GM23338 (cell line): ENCODE measurements around the gene RBCK1. TPM values are rescaled to one million over a fixed set of nuclear protein-coding genes. Genes with fewer than 3 reads are reported as not detected.

Source experiments
- ATAC-seq: fragments of 200-7000 bp; cut with Tn5 transposase; 3 replicates; pipeline ENCODE4 v1.9.1; 2020
- DNase-seq: peaks from one replicate; pipeline ENCODE4 v3.0.0-alpha.2; 2015; ENCODE audit warnings: low spot score
- H2AFZ ChIP-seq: fragments of 200-600 bp; sonication (generic); 2 replicates; pipeline ENCODE4 v1.8.0; 2016; ENCODE audit warnings: antibody characterized with exemption, mild to moderate bottlenecking, moderate library complexity
- H3F3A ChIP-seq: fragments of 200-600 bp; sonication (generic); replicated peaks from 2 replicates; pipeline ENCODE4 v1.8.0; 2017; ENCODE audit warnings: antibody characterized with exemption, mixed run types, low read depth
- H3K27ac ChIP-seq: fragments of 200-600 bp; sonication (generic); 2 replicates; pipeline ENCODE4 v1.6.1; 2016; ENCODE audit warnings: low read depth
- H3K27me3 ChIP-seq: fragments of 200-600 bp; sonication (generic); 2 replicates; pipeline ENCODE4 v1.8.0; 2016; ENCODE audit warnings: mild to moderate bottlenecking, mixed run types, moderate library complexity; ENCODE audit not compliant: insufficient read depth
- H3K36me3 ChIP-seq: fragments of 200-600 bp; sonication (generic); 2 replicates; pipeline ENCODE4 v1.8.0; 2016; ENCODE audit warnings: mild to moderate bottlenecking; ENCODE audit not compliant: insufficient read depth
- H3K4me1 ChIP-seq: fragments of 200-600 bp; sonication (generic); 2 replicates; pipeline ENCODE4 v1.8.0; 2016; ENCODE audit warnings: mild to moderate bottlenecking, moderate library complexity; ENCODE audit not compliant: insufficient read depth
- H3K4me2 ChIP-seq: fragments of 200-600 bp; sonication (generic); 2 replicates; pipeline ENCODE4 v1.7.1; 2017; ENCODE audit warnings: mixed run types
- H3K4me3 ChIP-seq: fragments of 200-600 bp; sonication (generic); 2 replicates; pipeline ENCODE4 v1.6.1; 2016; ENCODE audit warnings: mixed run types
- H3K79me2 ChIP-seq: fragments of 200-600 bp; sonication (generic); replicated peaks from 2 replicates; pipeline ENCODE4 v1.8.0; 2017; ENCODE audit warnings: mild to moderate bottlenecking; ENCODE audit not compliant: insufficient read depth
- H3K9me2 ChIP-seq: fragments of 200-600 bp; sonication (generic); 2 replicates; pipeline ENCODE4 v1.8.0; 2017; ENCODE audit not compliant: insufficient read depth
- H4K20me1 ChIP-seq: fragments of 200-600 bp; sonication (generic); replicated peaks from 2 replicates; pipeline ENCODE4 v1.8.0; 2017; ENCODE audit warnings: mild to moderate bottlenecking; ENCODE audit not compliant: insufficient read depth
- H3K27ac Mint-ChIP-seq: 2 replicates; pipeline ENCODE4 v1.8.0; 2020; ENCODE audit warnings: inconsistent platforms, mild to moderate bottlenecking, moderate library complexity, mixed read lengths
- H3K27me3 Mint-ChIP-seq: 3 replicates; pipeline ENCODE4 v1.8.0; 2022; ENCODE audit warnings: low read depth, mild to moderate bottlenecking, moderate library complexity, mixed read lengths, inconsistent platforms; ENCODE audit not compliant: insufficient read depth, poor library complexity
- H3K36me3 Mint-ChIP-seq: 3 replicates; pipeline ENCODE4 v1.8.0; 2021; ENCODE audit warnings: low read depth, mild to moderate bottlenecking, inconsistent platforms, moderate library complexity, mixed read lengths
- H3K4me1 Mint-ChIP-seq: 3 replicates; pipeline ENCODE4 v1.8.0; 2020; ENCODE audit warnings: mild to moderate bottlenecking, inconsistent platforms, mixed read lengths
- H3K4me3 Mint-ChIP-seq: 3 replicates; pipeline ENCODE4 v1.8.0; 2021; ENCODE audit warnings: moderate library complexity, mild to moderate bottlenecking, inconsistent platforms, mixed read lengths
- H3K9me3 Mint-ChIP-seq: 3 replicates; pipeline ENCODE4 v1.8.0; 2020; ENCODE audit warnings: moderate library complexity, mild to moderate bottlenecking, inconsistent platforms, mixed read lengths
- CREB1 ChIP-seq: fragments of 250-450 bp; sonication (Bioruptor Pico); IDR thresholded peaks from 2 replicates; pipeline ENCODE4 v1.5.0; 2020; ENCODE audit warnings: low read depth, mild to moderate bottlenecking, moderate library complexity
- EZH2phosphoT487 ChIP-seq: fragments of 200-600 bp; sonication (generic); IDR thresholded peaks from one replicate; pipeline ENCODE4 v1.8.1; 2018; ENCODE audit warnings: antibody characterized with exemption; ENCODE audit not compliant: unreplicated experiment
- NANOG ChIP-seq: IDR thresholded peaks from 2 replicates; pipeline ENCODE4 v1.6.1; 2016; ENCODE audit warnings: antibody characterized with exemption, borderline replicate concordance
- ZNF331 ChIP-seq: fragments of 250-450 bp; sonication (Bioruptor Pico); IDR thresholded peaks from 2 replicates; pipeline ENCODE4 v1.5.0; 2020; ENCODE audit warnings: low read depth, mild to moderate bottlenecking, moderate library complexity
- polyA plus RNA-seq: library from polyadenylated mRNA; unstranded; fragments of >200 nt; fragmentation: Nextera tagmentation; extraction: Ambion mirVana; gene quantifications from 2 replicates; pipeline ENCODE4 v1.2.1, GENCODE V29; 2016
- total RNA-seq: library from RNA; depleted of rRNA; stranded (reverse); fragments of >200 nt; shearing (Covaris generic); gene quantifications from 2 replicates; pipeline ENCODE4 v1.2.3, GENCODE V29; 2014
- TF ChIP-seq, protein P1 (sequence below): IDR thresholded peaks from one replicate; pipeline ENCODE4 v1.6.1; 2018; ENCODE audit warnings: antibody characterized with exemption; ENCODE audit not compliant: unreplicated experiment
- TF ChIP-seq, protein P2 (sequence below): IDR thresholded peaks from 2 replicates; pipeline ENCODE4 v1.6.1; 2016; ENCODE audit warnings: antibody characterized with exemption

The RBCK1 gene
- total and polyA plus RNA-seq, 2 experiments from 2014 or later = 52.6 to 56.8 TPM

DNA sequence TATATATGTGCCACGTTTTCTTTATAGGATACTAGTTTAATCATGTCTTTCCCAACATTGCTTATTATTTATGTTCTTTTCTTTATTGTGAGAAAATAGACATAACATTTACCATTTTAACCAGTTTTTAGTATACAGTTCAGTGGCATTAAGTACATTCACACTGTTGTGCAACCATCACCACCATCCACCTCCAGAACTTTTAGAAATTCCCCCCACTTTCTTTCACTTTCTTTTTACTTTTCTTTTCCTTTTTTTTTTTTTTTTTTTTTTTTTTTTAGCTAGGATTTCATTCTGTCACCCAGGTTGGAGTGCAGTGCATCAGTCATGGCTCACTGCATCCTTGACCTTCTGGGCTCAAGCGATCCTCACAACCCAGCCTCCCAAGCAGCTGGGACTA is 18.5 kb downstream of the RBCK1 start (continued):
- TF ChIP-seq, protein P1, sequence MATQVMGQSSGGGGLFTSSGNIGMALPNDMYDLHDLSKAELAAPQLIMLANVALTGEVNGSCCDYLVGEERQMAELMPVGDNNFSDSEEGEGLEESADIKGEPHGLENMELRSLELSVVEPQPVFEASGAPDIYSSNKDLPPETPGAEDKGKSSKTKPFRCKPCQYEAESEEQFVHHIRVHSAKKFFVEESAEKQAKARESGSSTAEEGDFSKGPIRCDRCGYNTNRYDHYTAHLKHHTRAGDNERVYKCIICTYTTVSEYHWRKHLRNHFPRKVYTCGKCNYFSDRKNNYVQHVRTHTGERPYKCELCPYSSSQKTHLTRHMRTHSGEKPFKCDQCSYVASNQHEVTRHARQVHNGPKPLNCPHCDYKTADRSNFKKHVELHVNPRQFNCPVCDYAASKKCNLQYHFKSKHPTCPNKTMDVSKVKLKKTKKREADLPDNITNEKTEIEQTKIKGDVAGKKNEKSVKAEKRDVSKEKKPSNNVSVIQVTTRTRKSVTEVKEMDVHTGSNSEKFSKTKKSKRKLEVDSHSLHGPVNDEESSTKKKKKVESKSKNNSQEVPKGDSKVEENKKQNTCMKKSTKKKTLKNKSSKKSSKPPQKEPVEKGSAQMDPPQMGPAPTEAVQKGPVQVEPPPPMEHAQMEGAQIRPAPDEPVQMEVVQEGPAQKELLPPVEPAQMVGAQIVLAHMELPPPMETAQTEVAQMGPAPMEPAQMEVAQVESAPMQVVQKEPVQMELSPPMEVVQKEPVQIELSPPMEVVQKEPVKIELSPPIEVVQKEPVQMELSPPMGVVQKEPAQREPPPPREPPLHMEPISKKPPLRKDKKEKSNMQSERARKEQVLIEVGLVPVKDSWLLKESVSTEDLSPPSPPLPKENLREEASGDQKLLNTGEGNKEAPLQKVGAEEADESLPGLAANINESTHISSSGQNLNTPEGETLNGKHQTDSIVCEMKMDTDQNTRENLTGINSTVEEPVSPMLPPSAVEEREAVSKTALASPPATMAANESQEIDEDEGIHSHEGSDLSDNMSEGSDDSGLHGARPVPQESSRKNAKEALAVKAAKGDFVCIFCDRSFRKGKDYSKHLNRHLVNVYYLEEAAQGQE = no peak
- TF ChIP-seq CREB1 (CRISPR knock-in tag) = no peak
- TF ChIP-seq, protein P2, sequence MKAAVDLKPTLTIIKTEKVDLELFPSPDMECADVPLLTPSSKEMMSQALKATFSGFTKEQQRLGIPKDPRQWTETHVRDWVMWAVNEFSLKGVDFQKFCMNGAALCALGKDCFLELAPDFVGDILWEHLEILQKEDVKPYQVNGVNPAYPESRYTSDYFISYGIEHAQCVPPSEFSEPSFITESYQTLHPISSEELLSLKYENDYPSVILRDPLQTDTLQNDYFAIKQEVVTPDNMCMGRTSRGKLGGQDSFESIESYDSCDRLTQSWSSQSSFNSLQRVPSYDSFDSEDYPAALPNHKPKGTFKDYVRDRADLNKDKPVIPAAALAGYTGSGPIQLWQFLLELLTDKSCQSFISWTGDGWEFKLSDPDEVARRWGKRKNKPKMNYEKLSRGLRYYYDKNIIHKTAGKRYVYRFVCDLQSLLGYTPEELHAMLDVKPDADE = no peak
- no peak for TF ChIP-seq ZNF331 (CRISPR knock-in tag)

DNA sequence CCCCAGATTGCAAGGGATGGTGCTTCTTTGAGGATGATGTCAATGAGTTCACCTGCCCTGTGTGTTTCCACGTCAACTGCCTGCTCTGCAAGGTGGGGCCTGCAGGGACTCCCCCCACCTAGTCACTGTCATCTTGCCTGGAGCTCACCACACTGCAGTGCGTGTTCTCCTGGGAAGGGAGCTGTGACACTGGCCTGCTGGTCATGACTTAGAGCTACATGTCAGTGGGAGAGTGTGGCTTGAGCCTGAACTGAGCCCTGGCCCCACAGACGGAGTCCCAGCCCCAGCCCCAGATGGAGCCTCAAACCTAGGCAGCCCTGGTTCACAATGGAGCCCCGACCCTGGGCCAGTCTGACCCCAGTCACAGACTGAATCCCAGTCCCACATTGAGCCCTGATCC is 19.3 kb downstream of the RBCK1 start:
- Histone ChIP-seq H2AFZ (no peak overlapping the region), H3K79me2 (no peaks in the 10 kb centered on the region), H3K4me3 (no peak overlapping the region), H3K9me2 (no peaks in the 10 kb centered on the region), H3K4me2 (no peak overlapping the region), H3K27ac (no peak overlapping the region), H3K36me3 (0 out of 2 replicates have a peak, but pooled peaks cover under 1% of the 10 kb centered on the region), H4K20me1 (peaks cover 18% of the 10 kb centered on the region), H3K27me3 (no peaks in the 10 kb centered on the region), H3K4me1 (no peaks in the 10 kb centered on the region), H3F3A (no peaks in the 10 kb centered on the region)
- Mint-ChIP-seq H3K4me3 (no peak overlapping the region), H3K36me3 (peaks cover 50% of the 10 kb centered on the region), H3K27me3 (peaks cover 11% of the 10 kb centered on the region), H3K27ac (no peak overlapping the region), H3K4me1 (peaks cover 3% of the 10 kb centered on the region; the same call in 2 of the 3 replicates), H3K9me3 (no peaks in the 10 kb centered on the region)
- no peak for TF ChIP-seq NANOG
- no peak for TF ChIP-seq EZH2phosphoT487
- TF ChIP-seq, protein P1 = no peak
- TF ChIP-seq CREB1 (CRISPR knock-in tag) = no peak
- DNase-seq (no peak), ATAC-seq (no peak)
